ENCODE results near the gene PPFIA4. TPM values are rescaled to one million over a fixed set of nuclear protein-coding genes. Genes with fewer than 3 reads are reported as not detected.

PPFIA4 gene
- total and polyA plus RNA-seq, 9 of the 15 experiments (the other 6 are each of a cell fraction or from before 2014, with no cell fraction given), result 0.07 to 12.0 (median 0.70) TPM

- TF ChIP-seq ATF4 (CRISPR knock-in tag; IDR thresholded peaks at IDR 0.05) (peak; percentile 82), TEAD2 (tag; IDR thresholded peaks at IDR 0.05) (0 out of 2 replicates have a peak, but pooled peaks have one; percentile 58), PRMT5 (CRISPR knock-in tag; IDR thresholded peaks at IDR 0.05) (no peak), NONO (IDR thresholded peaks at IDR 0.05; ENCODE audit: low read depth in 2 of 2, low read length in 1 of 2) (peak in 1 of 2 experiments; percentile 77; a peak in 1 of 4 replicates), ZBTB40 (IDR thresholded peaks at IDR 0.05) (no peak), ZBTB40 (CRISPR knock-in tag; IDR thresholded peaks at IDR 0.05) (peak; percentile 61), NEUROD1 (IDR thresholded peaks at IDR 0.05; ENCODE audit: borderline replicate concordance, low read depth, low read length, partially characterized antibody) (no peak), ZNF384 (IDR thresholded peaks at IDR 0.05; ENCODE audit: low read depth, low read length) (no peak; the same call in 1 of the 2 replicates), CSDE1 (IDR thresholded peaks at IDR 0.05) (peak; percentile 52 to 53; a peak in 1 of 4 replicates), STAT6 (CRISPR knock-in tag; IDR thresholded peaks at IDR 0.05) (peak; percentile 90; the same call in 1 of the 2 replicates), ELK1 (CRISPR knock-in tag; IDR thresholded peaks at IDR 0.05) (no peak), KLF1 (tag; IDR thresholded peaks at IDR 0.05) (peak; percentile 81)
These were observed at the start of gene PPFIA4 (continued) for GRCh38 chr1:203026031-203026665.
